ENCODE data around the gene ZNF417.

GRCh38 chr19:57900311-57900710, 16.1 kb downstream of the ZNF417 start:
- TF ChIP-seq CTCF (IDR thresholded peaks at IDR 0.05; ENCODE audit: insufficient read depth, low read length, poor library complexity, severe bottlenecking) (no peak), EZH2phosphoT487 (conservative IDR thresholded peaks at IDR 0.05; ENCODE audit: low read length) (no peak)
